ENCODE results near the gene KMT5B.

- TF ChIP-seq EZH2 (IDR thresholded peaks at IDR 0.05) (no peak), JUND (IDR thresholded peaks at IDR 0.05) (no peak), POLR2A (IDR thresholded peaks at IDR 0.05; ENCODE audit: borderline replicate concordance, extremely low read depth, insufficient read depth, insufficient read length) (no peak), TCF7L2 (IDR thresholded peaks at IDR 0.05; ENCODE audit: borderline replicate concordance, extremely low read depth, insufficient read depth, insufficient read length) (no peak)
- TF ChIP-seq, protein P1, sequence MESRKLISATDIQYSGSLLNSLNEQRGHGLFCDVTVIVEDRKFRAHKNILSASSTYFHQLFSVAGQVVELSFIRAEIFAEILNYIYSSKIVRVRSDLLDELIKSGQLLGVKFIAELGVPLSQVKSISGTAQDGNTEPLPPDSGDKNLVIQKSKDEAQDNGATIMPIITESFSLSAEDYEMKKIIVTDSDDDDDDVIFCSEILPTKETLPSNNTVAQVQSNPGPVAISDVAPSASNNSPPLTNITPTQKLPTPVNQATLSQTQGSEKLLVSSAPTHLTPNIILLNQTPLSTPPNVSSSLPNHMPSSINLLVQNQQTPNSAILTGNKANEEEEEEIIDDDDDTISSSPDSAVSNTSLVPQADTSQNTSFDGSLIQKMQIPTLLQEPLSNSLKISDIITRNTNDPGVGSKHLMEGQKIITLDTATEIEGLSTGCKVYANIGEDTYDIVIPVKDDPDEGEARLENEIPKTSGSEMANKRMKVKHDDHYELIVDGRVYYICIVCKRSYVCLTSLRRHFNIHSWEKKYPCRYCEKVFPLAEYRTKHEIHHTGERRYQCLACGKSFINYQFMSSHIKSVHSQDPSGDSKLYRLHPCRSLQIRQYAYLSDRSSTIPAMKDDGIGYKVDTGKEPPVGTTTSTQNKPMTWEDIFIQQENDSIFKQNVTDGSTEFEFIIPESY (IDR thresholded peaks at IDR 0.05; ENCODE audit: extremely low read depth, insufficient replicate concordance, low read length), result no peak
- TF ChIP-seq, protein P2, sequence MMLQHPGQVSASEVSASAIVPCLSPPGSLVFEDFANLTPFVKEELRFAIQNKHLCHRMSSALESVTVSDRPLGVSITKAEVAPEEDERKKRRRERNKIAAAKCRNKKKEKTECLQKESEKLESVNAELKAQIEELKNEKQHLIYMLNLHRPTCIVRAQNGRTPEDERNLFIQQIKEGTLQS (IDR thresholded peaks at IDR 0.05), result no peak
Measured at GRCh38 chr11:68120273-68121066, 92.6 kb downstream of the KMT5B start.

Data from HCT116 (cell line).